H1 (cell line): ENCODE measurements around the gene RANBP2. TPM values are rescaled to one million over a fixed set of nuclear protein-coding genes. Genes with fewer than 3 reads are reported as not detected.
"Not testable (repeated sequence)": the region's sequence is repeated elsewhere in the genome, so short reads cannot be mapped to it uniquely, and the experiment has no call there.

Experiments used
- CTCF ChIA-PET: fragments of 300-600 bp; sonication (Branson Sonifier 250); formaldehyde crosslinking; loops from one replicate; lab custom pipeline; 2021; ENCODE audit not compliant: partially characterized antibody; lab: Charles Lee
- POLR2A ChIA-PET: fragments of 300-600 bp; sonication (Branson Sonifier 250); formaldehyde crosslinking; loops from one replicate; lab custom pipeline; 2021; ENCODE audit warnings: inconsistent platforms; ENCODE audit not compliant: partially characterized antibody; lab: Charles Lee
- DNase-seq, 2 experiments: peaks; one replicate each; pipeline versions ENCODE4 v3.0.0 to v3.0.0-alpha.2; 2010 to 2022; ENCODE audit warnings: low spot score in 2 of 2, low read depth in 1 of 2, mixed read lengths in 1 of 2
- FAIRE-seq: peaks from 2 replicates; lab custom pipeline; 2011; peaks lifted over from hg19 to GRCh38; lab: Jason Lieb, UNC
- H2AFZ ChIP-seq: 2 replicates; pipeline ENCODE4 v1.8.1; 2012; ENCODE audit warnings: low read length, inconsistent platforms
- H2AK5ac ChIP-seq: 2 replicates; pipeline ENCODE4 v1.6.1; 2013; ENCODE audit warnings: low read depth, low read length
- H2BK120ac ChIP-seq: replicated peaks from 2 replicates; pipeline ENCODE3; 2013; ENCODE audit warnings: low read depth, low read length, inconsistent platforms
- H2BK12ac ChIP-seq: 2 replicates; pipeline ENCODE4 v1.6.1; 2013; ENCODE audit warnings: low read depth, low read length
- H2BK15ac ChIP-seq: 2 replicates; pipeline ENCODE4 v1.6.1; 2013; ENCODE audit warnings: low read length
- H2BK20ac ChIP-seq: 2 replicates; pipeline ENCODE4 v1.6.1; 2013; ENCODE audit warnings: low read length
- H2BK5ac ChIP-seq: 2 replicates; pipeline ENCODE4 v1.6.1; 2013; ENCODE audit warnings: low read depth, low read length
- H3K14ac ChIP-seq: 2 replicates; pipeline ENCODE4 v1.6.1; 2013; ENCODE audit warnings: inconsistent platforms; ENCODE audit not compliant: insufficient read length
- H3K18ac ChIP-seq: 2 replicates; pipeline ENCODE4 v1.6.1; 2013; ENCODE audit warnings: low read length; ENCODE audit errors: extremely low read depth
- H3K23ac ChIP-seq: 2 replicates; pipeline ENCODE4 v1.6.1; 2013; ENCODE audit warnings: inconsistent platforms; ENCODE audit not compliant: insufficient read length
- H3K23me2 ChIP-seq: 2 replicates; pipeline ENCODE4 v1.6.1; 2013; ENCODE audit warnings: low read depth, low read length
- H3K27ac ChIP-seq: 2 replicates; pipeline ENCODE4 v1.6.1; 2011; ENCODE audit warnings: low read depth, low read length, inconsistent platforms
- H3K27me3 ChIP-seq, 4 experiments: replicated peaks in 1 of 4; 1 replicate in 1 of 4; 2 replicates in 3 of 4; pipeline versions ENCODE4 v1.6.1 to v1.8.1; 2011 to 2013; ENCODE audit warnings: low read length in 3 of 4, mild to moderate bottlenecking in 3 of 4, inconsistent platforms in 2 of 4, mixed read lengths in 2 of 4, moderate library complexity in 1 of 4; ENCODE audit not compliant: control insufficient read depth in 3 of 4, insufficient read depth in 3 of 4; ENCODE audit errors: extremely low read depth in 1 of 4
- H3K36me3 ChIP-seq, 4 experiments: 2 replicates each; pipeline versions ENCODE4 v1.6.1 to v1.8.1; 2011 to 2013; ENCODE audit warnings: mild to moderate bottlenecking in 4 of 4, low read length in 3 of 4, moderate library complexity in 2 of 4, control low read depth in 1 of 4, inconsistent platforms in 1 of 4; ENCODE audit not compliant: insufficient read depth in 4 of 4, control insufficient read depth in 2 of 4
- H3K4ac ChIP-seq: replicated peaks from 2 replicates; pipeline ENCODE3; 2013; ENCODE audit warnings: low read length, low read depth, mixed read lengths, inconsistent platforms; ENCODE audit not compliant: insufficient read length
- H3K4me1 ChIP-seq, 4 experiments: replicated peaks in 1 of 4; 1 replicate in 1 of 4; 2 replicates in 3 of 4; pipeline versions ENCODE4 v1.6.1 to v1.8.1; 2011 to 2013; ENCODE audit warnings: low read length in 3 of 4, inconsistent platforms in 2 of 4, mixed read lengths in 1 of 4; ENCODE audit not compliant: insufficient read depth in 4 of 4, control insufficient read depth in 3 of 4
- H3K4me2 ChIP-seq, 2 experiments: 2 replicates each; pipeline versions ENCODE4 v1.6.1 to v1.8.1; 2011 to 2013; ENCODE audit warnings: low read depth in 2 of 2, low read length in 2 of 2, control low read depth in 1 of 2, inconsistent platforms in 1 of 2, mild to moderate bottlenecking in 1 of 2; ENCODE audit not compliant: insufficient read depth in 1 of 2
- H3K4me3 ChIP-seq, 4 experiments: fragments of 200-600, 300-600 bp in 1 of 4; sonication (generic), shearing (Covaris generic), sonication (Bioruptor Twin) in 1 of 4; 2 replicates each; pipeline versions ENCODE4 v1.5.1 to v1.8.1; 2011 to 2016; ENCODE audit warnings: low read length in 4 of 4, low read depth in 3 of 4, control low read depth in 2 of 4, inconsistent platforms in 2 of 4, mild to moderate bottlenecking in 2 of 4, mixed read lengths in 1 of 4, moderate library complexity in 1 of 4; ENCODE audit not compliant: insufficient read depth in 2 of 4; ENCODE audit errors: extremely low read depth in 1 of 4
- H3K56ac ChIP-seq: replicated peaks from 2 replicates; pipeline ENCODE3; 2013; ENCODE audit warnings: low read depth, mild to moderate bottlenecking, mixed read lengths, low read length, inconsistent platforms; ENCODE audit not compliant: insufficient read length
- H3K79me1 ChIP-seq: 2 replicates; pipeline ENCODE4 v1.6.1; 2013; ENCODE audit warnings: low read depth, low read length, control low read depth
- H3K79me2 ChIP-seq, 2 experiments: 2 replicates each; pipeline versions ENCODE4 v1.6.1 to v1.8.1; 2012 to 2013; ENCODE audit warnings: low read length in 2 of 2, mild to moderate bottlenecking in 2 of 2, inconsistent platforms in 1 of 2; ENCODE audit not compliant: insufficient read depth in 2 of 2, control insufficient read depth in 1 of 2
- H3K9ac ChIP-seq, 4 experiments: replicated peaks in 1 of 4; 1 replicate in 1 of 4; 2 replicates in 3 of 4; pipeline versions ENCODE4 v1.6.1 to v1.8.1; 2011 to 2013; ENCODE audit warnings: low read depth in 3 of 4, low read length in 3 of 4, control low read depth in 2 of 4, mild to moderate bottlenecking in 2 of 4, moderate library complexity in 2 of 4, inconsistent platforms in 1 of 4; ENCODE audit errors: extremely low read depth in 1 of 4
- H3K9me3 ChIP-seq, 2 experiments: 2 replicates each; pipeline versions ENCODE4 v1.6.1 to v1.8.1; 2012 to 2013; ENCODE audit warnings: mild to moderate bottlenecking in 2 of 2, moderate library complexity in 2 of 2, control low read depth in 1 of 2, inconsistent platforms in 1 of 2, low read depth in 1 of 2, low read length in 1 of 2, mixed read lengths in 1 of 2; ENCODE audit not compliant: insufficient read depth in 2 of 2
- H4K20me1 ChIP-seq, 2 experiments: replicated peaks in 1 of 2; 2 replicates each; pipeline versions ENCODE3 to v1.8.1; 2011 to 2013; ENCODE audit warnings: inconsistent platforms in 2 of 2, low read length in 2 of 2, mild to moderate bottlenecking in 1 of 2; ENCODE audit not compliant: insufficient read depth in 2 of 2, control insufficient read depth in 1 of 2
- H4K5ac ChIP-seq: 2 replicates; pipeline ENCODE4 v1.6.1; 2013; ENCODE audit warnings: low read length, low read depth, mixed read lengths, inconsistent platforms; ENCODE audit not compliant: insufficient read length
- H4K8ac ChIP-seq: 2 replicates; pipeline ENCODE4 v1.8.0; 2013; ENCODE audit warnings: mild to moderate bottlenecking, moderate library complexity, low read length, inconsistent platforms; ENCODE audit not compliant: insufficient read depth; ENCODE audit errors: extremely low read depth
- H4K91ac ChIP-seq: replicated peaks from 2 replicates; pipeline ENCODE3; 2013; ENCODE audit warnings: low read length, mixed read lengths, inconsistent platforms; ENCODE audit not compliant: insufficient read length
- WGBS, 2 experiments: shearing (Covaris generic) in 1 of 2; methylation state at CpG; one replicate each; pipeline versions ENCODE4 v1.1.6 to v1.1.7; 2013 to 2015; ENCODE audit warnings: low lambda C conversion rate in 2 of 2, mixed read lengths in 2 of 2, inconsistent platforms in 1 of 2, low coverage in 1 of 2, missing lambda C conversion rate in 1 of 2; ENCODE audit not compliant: insufficient replicate concordance in 2 of 2, insufficient coverage in 1 of 2, insufficient read length in 1 of 2; ENCODE audit errors: extremely low coverage in 1 of 2, missing lambda C conversion rate in 1 of 2; 5-methylcytosine and 5-hydroxymethylcytosine counted together
- polyA plus RNA-seq, 7 experiments: library from polyadenylated mRNA; depleted of rRNA in 3 of 7; stranded (reverse) in 5 of 7; unstranded in 2 of 7; fragments of >200 nt in 5 of 7; fragments of 200-250 nt in 2 of 7; gene quantifications; 1 replicate in 5 of 7; 2 replicates in 1 of 7; 4 replicates in 1 of 7; pipeline versions ENCODE4 v1.2.1 to v1.2.3, GENCODE V29; 2011 to 2013; ENCODE audit warnings: missing spikeins in 2 of 7, mixed read lengths in 2 of 7
- total RNA-seq: library from RNA; stranded (reverse); fragmentation: NEBNext Ultra II Directional; extraction: Animal tissue kit (Norgen Biotek cat#: 25700); gene quantifications from 2 replicates; pipeline ENCODE4 v1.2.1, GENCODE V29; 2021

Gene RANBP2
- total and polyA plus RNA-seq, 2 of the 8 experiments (the other 6 are each of a cell fraction or from before 2014, with no cell fraction given): 8.2 to 95.9 TPM

- H2AFZ ChIP-seq, H3K9me3 ChIP-seq, H2BK5ac ChIP-seq, CTCF ChIA-PET, H3K79me1 ChIP-seq, H3K4ac ChIP-seq, H3K9ac ChIP-seq, H2BK15ac ChIP-seq, DNase-seq, FAIRE-seq, H2AK5ac ChIP-seq, POLR2A ChIA-PET, H3K18ac ChIP-seq, H4K5ac ChIP-seq, H2BK20ac ChIP-seq, H4K91ac ChIP-seq, H3K27ac ChIP-seq, H3K79me2 ChIP-seq, H2BK12ac ChIP-seq, H3K4me3 ChIP-seq, H3K36me3 ChIP-seq, H3K56ac ChIP-seq, H3K14ac ChIP-seq, H3K27me3 ChIP-seq, H3K4me2 ChIP-seq, H3K23me2 ChIP-seq, H4K8ac ChIP-seq, H4K20me1 ChIP-seq, H3K23ac ChIP-seq, H3K4me1 ChIP-seq, H2BK120ac ChIP-seq: not testable (repeated sequence)
- WGBS, 2 experiments: no CpG with 5 or more reads among the region's 6 CpGs
These were observed 47.0 kb upstream of the RANBP2 start for GRCh38 chr2:108672200-108672805.

- POLR2A ChIA-PET, CTCF ChIA-PET: not testable (repeated sequence)
- WGBS, 2 experiments: no CpG with 5 or more reads among the region's 1 CpG
These were observed 42.8 kb upstream of the RANBP2 start for GRCh38 chr2:108676522-108676921.

More at GRCh38 chr2:108676522-108676921, 42.8 kb upstream of the RANBP2 start:
- H3K79me1 ChIP-seq, H3K27me3 ChIP-seq, H4K5ac ChIP-seq, H2BK12ac ChIP-seq, H3K4me3 ChIP-seq, H4K91ac ChIP-seq, H3K9me3 ChIP-seq, H2BK5ac ChIP-seq, H2BK20ac ChIP-seq, H2BK120ac ChIP-seq, H3K36me3 ChIP-seq, H3K27ac ChIP-seq, H3K23me2 ChIP-seq, H3K4ac ChIP-seq, H3K79me2 ChIP-seq, DNase-seq, H4K20me1 ChIP-seq, H4K8ac ChIP-seq, H3K14ac ChIP-seq, H3K23ac ChIP-seq, H3K4me2 ChIP-seq, H3K4me1 ChIP-seq, H3K18ac ChIP-seq, H2AFZ ChIP-seq, H3K56ac ChIP-seq, H2BK15ac ChIP-seq, FAIRE-seq, H2AK5ac ChIP-seq, H3K9ac ChIP-seq: not testable (repeated sequence)
